ENCODE measurements around the gene RMDN2.

The RMDN2 gene

DNA sequence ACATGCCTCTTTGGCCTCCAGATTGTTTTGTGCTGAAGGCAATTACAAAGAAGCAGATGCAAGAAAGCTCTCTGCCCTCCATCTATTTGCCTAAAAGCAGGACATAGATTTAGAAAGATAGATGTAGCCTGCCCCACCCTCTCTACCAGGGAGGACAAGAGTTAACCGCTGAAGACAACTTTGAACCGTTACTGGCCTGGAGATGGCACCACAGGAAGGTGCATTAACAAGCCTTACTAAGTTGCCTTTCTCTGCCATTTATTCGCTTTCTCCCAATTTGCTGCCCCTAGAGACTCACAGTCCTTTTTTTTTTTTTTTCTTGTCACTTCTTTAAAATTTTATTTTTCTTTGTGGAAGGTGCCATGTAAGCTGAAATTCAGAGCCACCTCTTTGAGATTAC lies 28.8 kb upstream of the RMDN2 start:
- no peak overlapping the region for H3K27ac ChIP-seq

DNA sequence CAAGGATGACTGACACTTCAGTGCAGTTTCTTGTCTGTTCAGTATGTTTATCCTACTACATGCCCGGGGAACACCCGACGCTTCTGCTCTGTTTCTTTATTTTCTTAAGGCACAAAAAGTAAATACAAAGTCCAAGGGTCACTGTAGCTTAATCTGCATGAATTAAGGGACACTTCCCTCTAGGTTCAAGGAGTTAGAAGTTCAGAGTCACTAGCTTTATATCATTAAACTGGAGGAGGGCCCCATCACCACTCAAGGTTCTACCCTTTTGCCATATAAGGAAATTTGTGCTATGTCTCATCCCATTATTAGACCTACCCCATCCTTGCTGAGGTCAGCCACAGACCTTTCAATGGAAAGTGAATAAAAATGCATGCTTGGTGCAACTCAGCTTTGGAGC lies 27.6 kb upstream of the RMDN2 start:
- Histone ChIP-seq H3K27ac (no peak overlapping the region), H3K4me3 (no peak overlapping the region)

More for the DNA sequence above, 28.8 kb upstream of the RMDN2 start:
- H3K4me3 ChIP-seq = no peak overlapping the region

DNA sequence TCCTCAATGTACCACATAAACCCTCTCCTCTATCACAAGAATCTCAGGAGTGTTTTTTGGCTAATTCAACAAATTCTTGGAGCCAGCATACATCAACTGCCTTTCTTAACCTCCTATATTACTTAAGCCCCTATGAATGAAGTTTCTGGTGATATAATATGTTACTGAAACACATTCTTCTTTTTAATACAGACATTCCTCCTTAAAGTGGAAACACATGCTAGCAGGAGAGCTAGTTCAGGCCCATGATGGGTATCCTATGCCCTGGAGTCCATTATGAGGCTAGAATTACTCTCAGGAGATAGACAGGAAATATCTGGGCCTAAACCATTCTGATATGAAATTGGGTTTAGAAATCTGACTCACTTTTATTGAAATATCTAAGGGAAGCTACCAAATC lies 26.6 kb upstream of the RMDN2 start:
- Histone ChIP-seq H3K27ac (no peak overlapping the region), H3K4me3 (no peak overlapping the region)

DNA sequence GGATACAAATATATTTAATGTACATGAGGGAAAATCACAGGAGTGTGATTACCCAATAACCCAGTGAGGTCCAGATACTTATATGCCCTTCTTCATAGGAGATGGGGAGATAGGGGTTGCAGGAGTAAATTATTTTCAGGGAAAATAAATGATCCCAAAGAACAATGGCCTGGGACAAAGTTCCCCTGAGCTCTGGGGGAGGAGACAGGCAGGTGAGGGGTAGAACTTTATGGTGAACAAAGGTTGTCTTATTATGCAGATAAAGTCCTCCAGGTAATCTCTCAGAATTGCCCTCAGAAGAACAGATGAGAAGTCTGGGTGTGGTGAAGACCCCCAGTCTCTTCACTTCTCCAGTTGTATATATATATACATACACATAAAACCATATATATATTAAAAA lies 22.1 kb upstream of the RMDN2 start:
- Histone ChIP-seq H3K4me3 (no peak overlapping the region), H3K27ac (no peak overlapping the region)

DNA sequence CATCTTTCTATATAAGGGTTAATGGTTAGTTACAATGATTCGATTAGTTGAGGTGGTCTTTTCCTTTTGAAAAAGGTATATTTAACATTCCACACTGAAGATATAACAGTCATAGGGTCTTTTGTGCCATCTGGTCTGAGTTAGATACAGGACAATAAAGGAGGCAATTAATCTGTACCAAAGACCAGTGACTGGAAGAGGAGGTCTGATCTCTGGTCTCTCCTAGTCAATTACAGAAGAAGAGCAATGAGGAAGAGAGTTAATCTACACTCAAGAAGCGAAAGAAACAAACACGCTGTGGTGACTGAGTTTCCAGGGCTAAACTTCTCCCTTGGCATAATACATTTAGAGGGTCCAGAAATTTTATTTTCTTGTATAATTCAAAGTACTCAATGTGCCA lies 20.7 kb upstream of the RMDN2 start:
- no peak overlapping the region for H3K27ac ChIP-seq
- no peak overlapping the region for H3K4me3 ChIP-seq

DNA sequence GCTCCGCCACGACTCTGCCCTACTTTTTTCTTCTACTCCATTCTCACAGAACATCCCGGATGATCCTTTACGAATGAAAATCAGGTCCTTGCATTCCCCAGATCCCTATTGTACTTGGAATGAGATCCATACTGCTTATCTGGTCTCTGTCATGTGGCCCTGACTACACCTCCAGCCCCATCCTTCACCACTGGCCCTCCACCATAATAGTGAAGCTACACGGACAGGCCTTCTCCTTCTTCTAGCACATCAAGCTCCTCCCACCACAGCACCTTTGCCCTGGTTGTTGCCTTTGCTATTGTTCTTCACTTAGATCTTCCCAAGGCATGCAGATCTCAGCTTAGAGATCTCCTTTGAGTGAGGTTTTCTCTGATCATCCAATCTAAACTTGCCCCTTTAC lies 20.1 kb upstream of the RMDN2 start:
- no peak overlapping the region for H3K27ac ChIP-seq
- H3K4me3 ChIP-seq = no peak overlapping the region

DNA sequence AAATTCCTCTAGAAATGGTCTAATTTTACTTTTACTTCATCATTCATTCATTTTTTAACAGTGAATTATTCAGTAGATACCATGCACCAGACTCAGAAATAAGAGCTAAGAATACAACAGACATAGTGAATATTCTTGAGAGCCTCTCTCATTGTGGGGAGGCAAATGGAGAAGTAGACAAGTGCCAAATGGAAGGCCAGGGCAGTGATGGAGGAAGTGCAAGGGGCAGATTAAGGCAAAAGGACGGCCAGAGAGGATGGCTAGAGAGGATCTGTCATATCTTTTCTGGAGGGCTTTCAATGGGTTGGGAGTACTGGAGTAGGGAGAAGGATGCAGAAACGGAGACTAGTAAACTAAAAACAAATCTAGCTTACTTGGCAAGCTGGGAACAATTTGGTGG lies 19.0 kb upstream of the RMDN2 start:
- Histone ChIP-seq H3K27ac (no peak overlapping the region), H3K4me3 (no peak overlapping the region)

DNA sequence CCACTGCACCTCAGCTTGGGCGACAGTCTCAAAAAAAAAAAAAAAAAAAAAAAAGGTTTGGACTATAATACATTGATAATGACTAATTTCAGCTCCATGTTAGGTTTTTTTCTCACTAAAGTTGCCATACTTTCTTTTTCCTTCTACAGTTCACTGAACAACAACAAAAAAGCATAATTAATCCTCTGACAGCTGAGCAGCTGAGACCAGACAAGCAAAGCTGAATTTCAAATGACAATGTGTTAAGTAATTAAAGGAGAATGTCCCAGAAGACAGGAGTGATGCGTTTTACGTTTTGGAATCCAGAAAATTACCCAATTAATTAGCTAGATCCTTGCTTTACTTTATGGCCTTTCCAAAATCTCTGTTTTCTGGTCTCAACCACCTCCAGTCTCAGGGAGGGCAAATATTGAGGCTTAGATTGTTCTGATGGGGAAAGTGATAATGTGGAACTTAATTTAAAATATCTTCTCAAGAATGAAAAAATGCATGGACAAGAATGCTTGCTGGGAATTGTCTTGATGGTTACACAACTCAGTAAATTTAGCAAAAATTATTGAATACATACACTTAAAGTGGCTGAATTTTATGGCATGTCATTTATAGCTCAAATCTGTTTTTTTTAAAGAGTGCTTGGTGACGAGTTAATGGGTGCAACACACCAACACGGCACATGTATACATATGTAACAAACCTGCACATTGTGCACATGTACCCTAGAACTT lies 17.4 kb upstream of the RMDN2 start:
- no peak overlapping the region for H3K4me3 ChIP-seq
- no peak overlapping the region for H3K27ac ChIP-seq

DNA sequence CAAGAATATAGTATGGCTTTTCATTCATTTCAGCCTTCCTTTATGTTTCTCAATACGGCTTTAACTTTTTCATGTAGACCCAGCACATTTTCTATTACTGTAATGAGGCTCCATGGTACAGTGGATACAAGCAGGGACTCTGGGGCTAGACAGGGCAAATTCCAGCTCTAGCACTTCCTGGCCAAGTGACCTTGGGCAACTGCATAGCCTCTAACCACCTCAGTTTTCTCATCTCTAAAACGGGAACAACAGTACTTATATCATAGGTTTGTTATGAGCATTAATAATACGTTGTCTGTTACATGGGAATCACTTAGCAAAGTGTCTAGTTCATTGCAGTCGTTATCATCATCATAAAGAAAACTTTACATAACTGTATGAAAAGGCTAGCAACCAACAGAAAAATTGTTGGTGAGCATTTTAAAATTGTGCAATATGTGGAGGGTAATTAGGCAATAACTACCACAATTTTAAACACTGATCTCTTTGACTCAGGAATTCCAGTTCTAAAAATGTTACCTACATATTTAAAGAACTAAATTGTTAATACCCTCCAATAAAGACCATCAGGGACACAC lies 13.7 kb upstream of the RMDN2 start:
- no peak overlapping the region for H3K27ac ChIP-seq
- no peak overlapping the region for H3K4me3 ChIP-seq

DNA sequence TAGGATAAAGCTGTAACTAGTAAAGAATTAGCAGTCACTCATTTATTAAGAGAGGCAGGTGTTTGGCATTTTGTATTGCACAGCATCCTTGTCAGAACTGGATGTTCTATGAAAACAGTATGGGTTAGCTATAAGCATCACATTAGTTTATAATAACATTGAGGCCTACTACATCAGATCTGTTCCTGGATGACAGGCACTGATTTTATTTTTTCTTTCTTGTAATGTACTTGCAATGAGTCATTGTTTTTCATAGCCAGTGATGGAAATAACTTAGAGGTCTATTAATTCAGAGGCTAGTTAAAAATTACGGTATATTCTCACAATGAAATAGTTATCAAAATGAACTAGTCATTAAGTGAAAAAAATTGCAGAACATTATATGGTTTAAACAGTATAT lies 13.0 kb upstream of the RMDN2 start:
- no peak overlapping the region for H3K27ac ChIP-seq
- H3K4me3 ChIP-seq = no peak overlapping the region

DNA sequence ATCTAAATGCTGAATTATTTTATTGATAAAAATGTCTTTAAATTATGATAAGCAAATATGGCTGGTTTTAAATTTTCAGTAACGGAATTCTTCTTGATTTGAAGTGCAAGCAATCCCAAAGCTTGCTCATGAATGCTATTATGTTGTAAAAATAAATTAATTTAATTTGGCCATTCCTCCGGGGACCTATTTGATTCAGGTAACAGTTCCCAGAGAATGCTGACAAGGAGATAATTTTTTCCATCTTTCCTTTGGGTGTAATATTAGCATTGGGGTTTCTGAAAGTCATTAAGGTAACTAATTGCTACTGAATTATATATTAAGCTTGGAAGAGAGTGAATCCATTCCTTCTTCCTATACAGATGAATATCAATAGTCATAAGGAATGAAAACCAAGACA lies 12.5 kb upstream of the RMDN2 start:
- no peak overlapping the region for H3K27ac ChIP-seq
- no peak overlapping the region for H3K4me3 ChIP-seq

DNA sequence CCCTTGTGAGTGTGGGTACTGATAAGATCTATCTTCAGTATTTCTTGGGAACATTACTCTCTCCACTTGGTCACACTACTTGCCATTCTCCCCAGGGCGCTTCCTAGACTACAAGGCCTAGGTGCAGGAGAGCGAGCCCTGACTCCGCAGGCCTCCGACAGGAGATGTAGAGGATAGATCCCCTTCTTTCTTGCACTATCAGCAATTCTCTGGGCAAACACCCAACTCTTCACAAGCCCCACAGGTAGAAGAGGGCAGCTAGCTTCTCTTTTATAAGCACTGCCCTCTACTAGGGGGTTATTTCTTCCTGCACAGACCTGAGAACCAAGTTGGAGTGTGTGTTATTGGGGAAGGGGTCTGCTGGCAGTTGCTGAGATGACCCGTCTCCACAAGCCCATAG lies 10.7 kb upstream of the RMDN2 start:
- no peak overlapping the region for H3K27ac ChIP-seq
- no peak overlapping the region for H3K4me3 ChIP-seq

DNA sequence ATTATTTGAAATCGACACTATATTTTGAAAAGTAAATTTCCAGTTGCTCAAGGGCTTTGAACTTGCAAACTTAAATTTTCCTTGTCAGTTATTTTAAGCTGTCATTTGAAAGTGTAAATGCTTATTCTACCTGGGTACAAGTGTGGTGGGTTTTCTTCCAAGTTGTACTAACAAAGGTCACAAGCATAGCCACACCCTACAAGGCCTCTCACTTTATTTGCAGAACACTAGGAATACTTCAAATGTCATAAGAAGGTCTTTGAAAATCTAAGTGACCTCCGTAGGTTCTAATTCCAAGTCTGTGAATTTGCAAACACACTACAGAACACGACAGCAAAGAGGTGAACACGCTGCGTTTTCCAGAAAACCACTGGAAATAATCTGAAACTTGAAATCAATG lies 9.3 kb upstream of the RMDN2 start:
- Histone ChIP-seq H3K27ac (no peak overlapping the region), H3K4me3 (no peak overlapping the region)

DNA sequence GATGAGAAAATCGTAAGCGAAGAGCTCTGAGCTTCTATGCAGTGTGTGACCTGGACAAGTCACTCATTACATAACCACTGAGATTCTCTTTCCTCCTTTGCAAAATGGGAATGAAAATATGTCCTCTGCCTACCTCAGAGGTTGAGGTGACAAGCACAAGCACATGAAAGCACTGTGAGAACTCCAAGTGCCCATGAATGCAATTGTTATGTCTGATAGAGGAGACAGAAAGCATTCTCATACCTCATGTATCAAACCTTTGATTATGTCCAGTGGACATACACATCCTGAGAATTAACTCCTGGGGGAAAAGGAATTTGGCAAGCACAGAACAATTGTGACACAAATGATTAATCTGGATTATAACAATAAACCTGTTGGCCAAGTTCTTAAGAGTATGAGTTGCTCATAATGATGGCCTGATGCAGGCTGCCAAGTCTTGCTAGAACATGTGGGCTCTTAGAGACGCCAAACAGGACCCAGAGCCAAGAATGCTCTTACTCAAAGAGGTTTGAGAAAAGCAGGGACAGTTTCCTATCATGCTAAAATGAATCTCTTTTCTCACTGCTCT lies 8.5 kb upstream of the RMDN2 start:
- H3K27ac ChIP-seq = peak overlapping the region in 6 of 21 experiments; percentile 3 to 50 (median 35)

DNA sequence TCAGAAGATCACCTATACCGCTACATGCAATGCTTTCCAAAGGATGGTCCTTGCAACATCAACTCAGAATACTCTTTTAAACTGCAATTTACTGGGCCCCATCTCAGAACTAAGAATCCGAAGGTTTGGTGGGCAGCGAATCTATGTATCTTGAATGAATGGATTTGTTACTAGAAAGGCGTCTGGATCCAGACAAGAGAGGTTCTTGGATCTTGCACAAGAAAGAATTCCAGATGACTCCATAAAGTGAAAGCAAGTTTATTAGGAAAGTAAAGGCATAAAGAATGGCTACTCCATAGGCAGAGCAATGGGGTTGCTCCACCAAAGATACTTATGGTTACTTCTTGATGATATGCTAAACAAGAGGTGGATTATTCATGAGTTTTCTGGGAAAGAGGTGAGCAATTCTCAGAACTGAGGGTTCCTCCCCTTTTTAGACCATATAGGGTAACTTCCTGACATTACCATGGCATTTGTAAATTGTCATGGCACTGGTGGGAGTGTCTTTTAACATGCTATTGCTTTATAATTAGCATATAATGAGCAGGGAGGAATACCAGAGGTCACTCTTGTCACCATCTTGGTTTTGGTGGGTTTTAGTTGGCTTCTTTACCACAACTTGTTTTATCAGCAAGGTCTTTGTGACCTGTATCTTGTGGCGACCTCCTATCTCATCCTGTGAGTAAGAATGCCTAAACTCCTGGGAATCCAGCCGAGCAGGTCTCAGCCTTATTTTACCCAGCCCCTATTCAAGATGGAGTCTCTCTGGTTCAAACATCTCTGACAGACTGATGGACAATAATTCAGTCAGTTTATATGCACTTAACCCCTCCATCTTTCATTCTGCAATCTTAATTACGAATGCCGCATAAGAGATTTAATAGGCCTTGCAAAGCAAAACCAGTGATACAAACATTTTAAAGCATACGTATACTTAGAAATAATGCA lies 7.5 kb upstream of the RMDN2 start:
- H3K27ac ChIP-seq = peak overlapping the region in 8 of 21 experiments; percentile 3 to 50 (median 22)
- no peak overlapping the region for H3K4me3 ChIP-seq

More for the DNA sequence above, 8.5 kb upstream of the RMDN2 start:
- H3K4me3 ChIP-seq = no peak overlapping the region

DNA sequence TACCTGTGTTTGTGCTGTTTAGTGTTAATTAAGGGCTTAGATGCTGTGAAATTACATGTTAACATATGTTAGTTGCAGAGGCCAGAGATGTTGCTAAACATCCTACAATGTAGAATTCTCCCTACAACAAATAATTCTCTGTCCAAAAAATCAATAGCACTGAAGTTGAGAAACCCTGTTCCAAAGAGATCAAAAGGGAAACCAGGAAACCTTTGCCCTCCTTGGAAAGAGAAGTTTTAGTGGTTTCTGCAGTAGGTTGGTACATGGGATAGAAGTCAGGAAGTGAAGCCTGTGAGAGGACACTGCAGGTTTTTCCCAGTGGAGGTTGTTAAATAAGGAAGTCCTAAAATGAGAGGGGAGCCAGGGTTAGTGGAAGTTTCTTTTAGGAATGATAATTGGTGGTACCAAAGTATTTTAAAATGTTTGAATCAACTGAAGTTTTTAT lies 6.3 kb upstream of the RMDN2 start:
- no peak overlapping the region for H3K4me3 ChIP-seq
- H3K27ac ChIP-seq = no peak overlapping the region

DNA sequence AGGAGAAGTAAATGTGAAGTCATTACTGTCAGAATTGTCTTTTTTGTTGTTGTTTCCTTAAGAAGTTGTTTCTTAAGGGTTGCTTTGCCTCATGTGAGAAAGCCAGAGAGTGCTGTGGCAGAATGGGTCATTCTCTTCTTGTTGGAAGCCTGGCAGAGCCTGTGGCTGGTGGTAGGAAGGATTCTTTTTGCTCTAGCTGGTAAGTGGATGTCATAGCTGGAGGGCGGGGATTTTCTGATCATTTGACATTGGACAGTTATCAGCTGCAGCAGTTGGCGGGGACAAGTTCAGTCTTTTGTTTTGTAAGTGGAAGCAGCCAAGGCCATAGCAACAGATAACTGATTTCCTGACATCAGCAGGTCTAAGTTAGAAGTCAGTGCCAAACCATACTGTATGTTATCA lies 5.5 kb upstream of the RMDN2 start:
- Histone ChIP-seq H3K27ac (no peak overlapping the region), H3K4me3 (no peak overlapping the region)

DNA sequence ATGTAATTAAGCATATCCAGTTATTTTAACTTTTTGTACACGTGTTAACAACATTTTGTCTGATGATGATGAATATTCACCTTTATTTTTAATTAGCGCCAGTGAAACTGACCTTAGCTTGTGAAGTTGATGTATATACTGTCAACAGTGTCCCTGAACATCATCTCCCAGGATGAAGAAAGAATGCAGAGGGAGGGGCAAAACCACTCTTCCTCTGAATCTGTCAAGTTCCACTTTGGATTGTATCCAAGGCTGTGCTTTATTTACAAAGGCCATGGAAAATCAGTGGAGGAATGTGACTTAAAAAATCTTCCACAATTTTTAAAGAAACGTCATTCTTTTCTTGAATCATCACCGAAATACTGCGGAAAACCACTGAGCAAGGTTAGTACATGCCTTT lies 4.5 kb upstream of the RMDN2 start:
- H3K4me3 ChIP-seq = no peak overlapping the region
- no peak overlapping the region for H3K27ac ChIP-seq

DNA sequence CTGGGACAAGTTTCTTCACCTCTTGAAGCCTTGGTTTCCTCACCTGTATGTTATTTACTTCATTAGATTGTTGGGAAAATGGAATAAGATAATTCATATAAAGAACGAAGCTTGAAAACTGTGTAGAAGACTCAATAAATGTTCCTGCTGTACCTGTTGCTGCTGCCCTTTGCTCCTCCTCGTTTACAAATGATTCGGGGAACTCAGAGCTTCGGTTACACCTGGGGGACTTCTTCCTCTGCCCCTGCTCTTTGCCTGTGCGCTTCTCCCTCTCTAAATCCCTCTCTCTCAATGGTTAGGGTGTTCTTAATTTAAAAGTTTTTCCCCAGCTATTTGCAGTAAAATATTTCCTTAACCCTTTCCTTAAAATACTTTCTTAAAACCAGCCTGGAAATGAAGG lies 3.3 kb upstream of the RMDN2 start:
- Histone ChIP-seq H3K27ac (no peak overlapping the region), H3K4me3 (no peak overlapping the region)

DNA sequence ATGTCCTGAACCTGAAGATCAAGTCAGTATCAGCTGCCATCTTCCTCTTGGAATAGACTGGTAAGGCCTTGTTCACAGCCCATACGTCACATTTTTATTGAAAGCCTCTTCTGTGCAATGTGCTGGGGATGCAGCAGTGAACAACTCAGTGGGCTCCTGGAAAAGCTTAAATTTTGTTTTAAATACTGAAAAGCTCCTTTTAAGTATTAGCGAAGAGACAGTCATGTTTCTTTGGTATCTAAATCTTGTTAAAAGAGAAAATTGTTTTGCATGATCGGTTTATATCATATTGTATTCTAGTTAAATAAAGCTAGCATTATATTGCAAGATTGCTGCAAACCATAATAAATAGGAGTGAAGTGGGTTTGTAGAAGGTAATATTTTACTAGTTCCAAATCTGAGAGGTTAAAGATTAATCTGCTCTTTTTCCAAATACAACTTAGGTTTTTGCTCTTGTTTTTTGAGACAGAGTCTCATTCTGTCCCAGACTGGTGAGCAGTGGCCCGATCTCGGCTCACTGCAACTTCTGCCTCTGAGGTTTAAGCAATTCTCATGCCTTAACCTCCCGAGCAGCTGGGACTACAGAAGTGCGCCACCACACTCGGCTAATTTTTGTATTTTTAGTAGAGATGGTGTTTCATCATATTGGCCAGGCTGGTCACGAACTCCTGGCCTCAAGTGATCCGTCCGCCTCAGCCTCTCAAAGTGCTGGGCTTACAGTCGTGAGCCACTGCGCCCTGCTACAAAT lies 1.6 kb upstream of the RMDN2 start:
- no peak overlapping the region for H3K27ac ChIP-seq
- H3K4me3 ChIP-seq = no peak overlapping the region
